Tibial nerve (tissue), 4 donors: ENCODE results near the gene HEATR3. TPM values are rescaled to one million over a fixed set of nuclear protein-coding genes. Genes with fewer than 3 reads are reported as not detected.

Experiments used
- DNase-seq, 2 donors: peaks; one replicate each; pipeline ENCODE4 v3.0.0-alpha.2; 2019; ENCODE audit warnings: low spot score in 2 of 2
- H3K27ac ChIP-seq, 4 donors: fragments of 200-600 bp; sonication (generic) in 3 of 4; one replicate each; pipeline ENCODE4 v1.5.1; 2017 to 2019; ENCODE audit warnings: mild to moderate bottlenecking in 1 of 4
- H3K27me3 ChIP-seq, 2 donors: fragments of 200-600 bp; sonication (generic) in 1 of 2; one replicate each; pipeline versions ENCODE4 v1.5.1 to v1.6.0; 2017 to 2019
- H3K36me3 ChIP-seq, 3 donors: fragments of 200-600 bp; sonication (generic); one replicate each; pipeline ENCODE4 v1.5.1; 2018 to 2019
- H3K4me1 ChIP-seq, 4 donors: fragments of 200-600 bp; sonication (generic) in 3 of 4; one replicate each; pipeline ENCODE4 v1.5.1; 2017 to 2019
- H3K4me3 ChIP-seq, 4 donors: fragments of 200-600 bp; sonication (generic) in 3 of 4; one replicate each; pipeline ENCODE4 v1.5.1; 2017 to 2019; ENCODE audit warnings: mild to moderate bottlenecking in 1 of 4, moderate library complexity in 1 of 4
- H3K9me3 ChIP-seq, 4 donors: fragments of 200-600 bp; sonication (generic) in 3 of 4; one replicate each; pipeline ENCODE4 v1.5.1; 2017 to 2019
- CTCF ChIP-seq, 5 experiments: fragments of 200-600 bp in 3 of 5; fragments of 450-650 bp in 2 of 5; sonication (generic) in 3 of 5; IDR thresholded peaks; one replicate each; pipeline ENCODE4 v1.5.1; 2016 to 2019; ENCODE audit warnings: antibody characterized with exemption in 5 of 5, mild to moderate bottlenecking in 3 of 5, moderate library complexity in 2 of 5
- EP300 ChIP-seq, 2 donors: sonication (generic); formaldehyde crosslinking; IDR thresholded peaks; one replicate each; pipeline ENCODE4 v1.6.1; 2017; ENCODE audit warnings: antibody characterized with exemption in 2 of 2, mild to moderate bottlenecking in 1 of 2
- POLR2A ChIP-seq, 2 donors: fragments of 450-650 bp; IDR thresholded peaks; one replicate each; pipeline ENCODE4 v1.6.1; 2017; ENCODE audit warnings: antibody characterized with exemption in 2 of 2, mild to moderate bottlenecking in 2 of 2, moderate library complexity in 2 of 2
- WGBS, 2 donors: methylation state at CpG; one replicate each; pipeline ENCODE4 v1.1.5; 2018; 5-methylcytosine and 5-hydroxymethylcytosine counted together
- total RNA-seq, 4 donors: library from RNA; depleted of rRNA; stranded (reverse); fragments of >200 nt; gene quantifications; one replicate each; pipeline ENCODE4 v1.1.0, GENCODE V29; 2016

Gene HEATR3
- total RNA-seq, 4 donors from 2014 or later, result 24.1 to 62.7 (median 38.9) TPM

- Histone ChIP-seq H3K4me1 (no peaks in the 10 kb centered on the region), H3K4me3 (no peak overlapping the region), H3K9me3 (no peaks in the 10 kb centered on the region), H3K27ac (no peak overlapping the region), H3K27me3 (no peaks in the 10 kb centered on the region), H3K36me3 (peaks cover 0 to 23% (median 0%) of the 10 kb centered on the region in 3 donors)
- no peak for DNase-seq
- TF ChIP-seq EP300 (IDR thresholded peaks at IDR 0.05) (no peak), POLR2A (IDR thresholded peaks at IDR 0.05) (no peak), CTCF (IDR thresholded peaks at IDR 0.05) (no peak)
- WGBS, 2 donors, result 66 to 74% methylated on average over 7 to 8 of the region's 8 CpGs
These were observed 25.8 kb upstream of the HEATR3 start for GRCh38 chr16:50040018-50040417.

DNA sequence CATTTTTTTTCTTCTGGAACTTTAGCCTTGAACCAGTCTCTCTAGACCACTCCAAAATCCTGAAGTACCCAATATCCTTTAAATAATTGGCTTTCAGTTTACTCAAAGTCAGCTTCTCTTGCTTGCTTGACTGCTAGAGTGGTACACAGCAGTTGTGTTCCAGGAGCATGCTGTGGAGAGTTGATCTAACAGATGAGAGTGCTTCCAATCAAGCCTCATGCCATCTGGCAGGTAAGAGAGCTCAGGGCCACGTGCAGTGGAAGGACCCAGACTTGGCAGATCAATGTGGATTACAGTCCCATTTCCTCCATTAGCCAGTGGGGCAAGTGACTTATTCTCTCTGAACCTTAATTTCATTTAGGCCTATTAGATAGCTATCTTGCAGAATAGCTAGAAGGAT lies 25.1 kb upstream of the HEATR3 start:
- 60 to 75% methylated on average over 1 of the region's 1 CpG for WGBS, 2 donors
- no peaks in the 10 kb centered on the region for H3K4me1 ChIP-seq
- H3K4me3 ChIP-seq, result no peak overlapping the region
- DNase-seq, result no peak
- H3K27ac ChIP-seq, result no peak overlapping the region
- H3K9me3 ChIP-seq, result no peaks in the 10 kb centered on the region
- no peaks in the 10 kb centered on the region for H3K27me3 ChIP-seq
- no peak for TF ChIP-seq POLR2A (IDR thresholded peaks at IDR 0.05)
- no peak for TF ChIP-seq EP300 (IDR thresholded peaks at IDR 0.05)
- TF ChIP-seq CTCF (IDR thresholded peaks at IDR 0.05), result no peak
- H3K36me3 ChIP-seq, result peaks cover 0 to 17% (median 0%) of the 10 kb centered on the region in 3 donors

GRCh38 chr16:50043358-50043757 lies 22.4 kb upstream of the HEATR3 start:
- TF ChIP-seq EP300 (IDR thresholded peaks at IDR 0.05), result no peak
- no peak for TF ChIP-seq POLR2A (IDR thresholded peaks at IDR 0.05)
- no peak for TF ChIP-seq CTCF (IDR thresholded peaks at IDR 0.05)
- Histone ChIP-seq H3K9me3 (no peaks in the 10 kb centered on the region), H3K27ac (no peak overlapping the region), H3K27me3 (no peaks in the 10 kb centered on the region), H3K36me3 (no peaks in the 10 kb centered on the region), H3K4me3 (no peak overlapping the region), H3K4me1 (no peaks in the 10 kb centered on the region)
- 90 to 92% methylated on average over 5 of the region's 5 CpGs for WGBS, 2 donors
- DNase-seq, result no peak

DNA sequence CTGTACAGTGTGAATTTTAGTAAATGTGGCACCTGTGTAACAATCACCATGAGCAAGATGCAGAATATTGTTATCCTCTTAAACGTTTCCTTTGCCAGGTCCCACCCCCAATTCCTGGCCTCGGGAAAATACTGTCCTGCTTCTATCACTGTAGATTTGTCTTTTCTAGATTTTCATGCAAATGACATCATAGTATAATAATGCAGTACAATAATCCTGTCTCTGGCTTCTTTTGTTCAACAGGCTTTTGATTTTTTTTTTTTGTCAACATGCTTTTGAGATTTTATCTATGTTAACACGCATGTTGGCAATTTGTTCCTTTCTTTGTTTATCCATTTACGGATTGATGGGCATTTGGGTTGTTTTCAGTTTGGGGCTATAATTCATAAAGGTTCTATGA lies 20.4 kb upstream of the HEATR3 start:
- H3K4me3 ChIP-seq, result no peak overlapping the region
- WGBS, 2 donors, result 37 to 40% methylated on average over 4 of the region's 4 CpGs
- no peaks in the 10 kb centered on the region for H3K4me1 ChIP-seq
- no peak for TF ChIP-seq EP300 (IDR thresholded peaks at IDR 0.05)
- TF ChIP-seq POLR2A (IDR thresholded peaks at IDR 0.05), result no peak
- TF ChIP-seq CTCF (IDR thresholded peaks at IDR 0.05), result no peak
- H3K36me3 ChIP-seq, result no peaks in the 10 kb centered on the region
- no peaks in the 10 kb centered on the region for H3K9me3 ChIP-seq
- no peaks in the 10 kb centered on the region for H3K27me3 ChIP-seq
- DNase-seq, result no peak
- H3K27ac ChIP-seq, result no peak overlapping the region

DNA sequence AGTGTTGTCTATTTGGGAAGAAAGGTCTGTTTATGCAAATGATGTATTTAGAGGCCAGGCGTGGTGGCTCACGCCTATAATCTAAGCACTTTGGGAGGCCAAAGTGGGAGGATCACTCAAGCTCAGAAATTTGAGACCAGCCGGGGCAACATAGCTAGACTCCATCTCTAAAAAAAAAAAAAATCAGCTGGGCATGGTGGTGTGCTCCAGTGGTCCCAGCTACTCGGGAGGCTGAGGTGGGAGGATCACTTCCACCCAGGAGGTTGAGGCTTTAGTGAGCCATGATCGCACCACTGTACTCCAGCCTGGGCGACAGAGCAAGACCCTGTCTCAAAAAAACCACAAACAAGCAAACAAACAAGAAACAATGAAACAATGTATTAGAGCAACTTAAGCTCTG lies 18.9 kb upstream of the HEATR3 start:
- H3K4me1 ChIP-seq, result no peaks in the 10 kb centered on the region
- no peak for DNase-seq
- no peaks in the 10 kb centered on the region for H3K36me3 ChIP-seq
- H3K9me3 ChIP-seq, result no peaks in the 10 kb centered on the region
- no peaks in the 10 kb centered on the region for H3K27me3 ChIP-seq
- WGBS, 2 donors, result 88 to 94% methylated on average over 6 of the region's 6 CpGs
- no peak overlapping the region for H3K4me3 ChIP-seq
- no peak overlapping the region for H3K27ac ChIP-seq
- no peak for TF ChIP-seq CTCF (IDR thresholded peaks at IDR 0.05)
- TF ChIP-seq POLR2A (IDR thresholded peaks at IDR 0.05), result no peak
- TF ChIP-seq EP300 (IDR thresholded peaks at IDR 0.05), result no peak
